GM23338 (cell line): ENCODE results near the gene PSMB7. TPM values are rescaled to one million over a fixed set of nuclear protein-coding genes. Genes with fewer than 3 reads are reported as not detected.

Experiments
- ATAC-seq: fragments of 200-7000 bp; cut with Tn5 transposase; 3 replicates; pipeline ENCODE4 v1.9.1; 2020
- DNase-seq: peaks from one replicate; pipeline ENCODE4 v3.0.0-alpha.2; 2015; ENCODE audit warnings: low spot score
- H2AFZ ChIP-seq: fragments of 200-600 bp; sonication (generic); 2 replicates; pipeline ENCODE4 v1.8.0; 2016; ENCODE audit warnings: antibody characterized with exemption, mild to moderate bottlenecking, moderate library complexity
- H3F3A ChIP-seq: fragments of 200-600 bp; sonication (generic); replicated peaks from 2 replicates; pipeline ENCODE4 v1.8.0; 2017; ENCODE audit warnings: antibody characterized with exemption, mixed run types, low read depth
- H3K27ac ChIP-seq: fragments of 200-600 bp; sonication (generic); 2 replicates; pipeline ENCODE4 v1.6.1; 2016; ENCODE audit warnings: low read depth
- H3K27me3 ChIP-seq: fragments of 200-600 bp; sonication (generic); 2 replicates; pipeline ENCODE4 v1.8.0; 2016; ENCODE audit warnings: mild to moderate bottlenecking, mixed run types, moderate library complexity; ENCODE audit not compliant: insufficient read depth
- H3K36me3 ChIP-seq: fragments of 200-600 bp; sonication (generic); 2 replicates; pipeline ENCODE4 v1.8.0; 2016; ENCODE audit warnings: mild to moderate bottlenecking; ENCODE audit not compliant: insufficient read depth
- H3K4me1 ChIP-seq: fragments of 200-600 bp; sonication (generic); 2 replicates; pipeline ENCODE4 v1.8.0; 2016; ENCODE audit warnings: mild to moderate bottlenecking, moderate library complexity; ENCODE audit not compliant: insufficient read depth
- H3K4me2 ChIP-seq: fragments of 200-600 bp; sonication (generic); 2 replicates; pipeline ENCODE4 v1.7.1; 2017; ENCODE audit warnings: mixed run types
- H3K4me3 ChIP-seq: fragments of 200-600 bp; sonication (generic); 2 replicates; pipeline ENCODE4 v1.6.1; 2016; ENCODE audit warnings: mixed run types
- H3K79me2 ChIP-seq: fragments of 200-600 bp; sonication (generic); replicated peaks from 2 replicates; pipeline ENCODE4 v1.8.0; 2017; ENCODE audit warnings: mild to moderate bottlenecking; ENCODE audit not compliant: insufficient read depth
- H3K9me2 ChIP-seq: fragments of 200-600 bp; sonication (generic); 2 replicates; pipeline ENCODE4 v1.8.0; 2017; ENCODE audit not compliant: insufficient read depth
- H4K20me1 ChIP-seq: fragments of 200-600 bp; sonication (generic); replicated peaks from 2 replicates; pipeline ENCODE4 v1.8.0; 2017; ENCODE audit warnings: mild to moderate bottlenecking; ENCODE audit not compliant: insufficient read depth
- H3K27ac Mint-ChIP-seq: 2 replicates; pipeline ENCODE4 v1.8.0; 2020; ENCODE audit warnings: inconsistent platforms, mild to moderate bottlenecking, moderate library complexity, mixed read lengths
- H3K27me3 Mint-ChIP-seq: 3 replicates; pipeline ENCODE4 v1.8.0; 2022; ENCODE audit warnings: low read depth, mild to moderate bottlenecking, moderate library complexity, mixed read lengths, inconsistent platforms; ENCODE audit not compliant: insufficient read depth, poor library complexity
- H3K36me3 Mint-ChIP-seq: 3 replicates; pipeline ENCODE4 v1.8.0; 2021; ENCODE audit warnings: low read depth, mild to moderate bottlenecking, inconsistent platforms, moderate library complexity, mixed read lengths
- H3K4me1 Mint-ChIP-seq: 3 replicates; pipeline ENCODE4 v1.8.0; 2020; ENCODE audit warnings: mild to moderate bottlenecking, inconsistent platforms, mixed read lengths
- H3K4me3 Mint-ChIP-seq: 3 replicates; pipeline ENCODE4 v1.8.0; 2021; ENCODE audit warnings: moderate library complexity, mild to moderate bottlenecking, inconsistent platforms, mixed read lengths
- H3K9me3 Mint-ChIP-seq: 3 replicates; pipeline ENCODE4 v1.8.0; 2020; ENCODE audit warnings: moderate library complexity, mild to moderate bottlenecking, inconsistent platforms, mixed read lengths
- CREB1 ChIP-seq: fragments of 250-450 bp; sonication (Bioruptor Pico); IDR thresholded peaks from 2 replicates; pipeline ENCODE4 v1.5.0; 2020; ENCODE audit warnings: low read depth, mild to moderate bottlenecking, moderate library complexity
- CTCF ChIP-seq, 2 experiments: fragments of 200-600 bp in 1 of 2; sonication (generic) in 1 of 2; conservative IDR thresholded peaks; 2 replicates each; pipeline versions ENCODE4 v1.5.1 to v1.6.1; 2016 to 2017; ENCODE audit warnings: antibody characterized with exemption in 2 of 2, low read depth in 2 of 2, mild to moderate bottlenecking in 2 of 2, moderate library complexity in 1 of 2
- EZH2 ChIP-seq: fragments of 200-600 bp; sonication (generic); IDR thresholded peaks from one replicate; pipeline ENCODE4 v1.8.0; 2017; ENCODE audit warnings: antibody characterized with exemption, mild to moderate bottlenecking, low read depth; ENCODE audit not compliant: unreplicated experiment
- EZH2phosphoT487 ChIP-seq: fragments of 200-600 bp; sonication (generic); IDR thresholded peaks from one replicate; pipeline ENCODE4 v1.8.1; 2018; ENCODE audit warnings: antibody characterized with exemption; ENCODE audit not compliant: unreplicated experiment
- JUNB ChIP-seq: IDR thresholded peaks from one replicate; pipeline ENCODE4 v1.6.1; 2016; ENCODE audit warnings: antibody characterized with exemption; ENCODE audit not compliant: unreplicated experiment
- NANOG ChIP-seq: IDR thresholded peaks from 2 replicates; pipeline ENCODE4 v1.6.1; 2016; ENCODE audit warnings: antibody characterized with exemption, borderline replicate concordance
- POLR2AphosphoS5 ChIP-seq: IDR thresholded peaks from 2 replicates; pipeline ENCODE4 v1.6.1; 2016; ENCODE audit warnings: antibody characterized with exemption, low read depth
- ZNF114 ChIP-seq: fragments of 250-450 bp; sonication (Bioruptor Pico); IDR thresholded peaks from 2 replicates; pipeline ENCODE4 v1.5.0; 2020; ENCODE audit warnings: mild to moderate bottlenecking, moderate library complexity
- ZNF331 ChIP-seq: fragments of 250-450 bp; sonication (Bioruptor Pico); IDR thresholded peaks from 2 replicates; pipeline ENCODE4 v1.5.0; 2020; ENCODE audit warnings: low read depth, mild to moderate bottlenecking, moderate library complexity
- ZNF462 ChIP-seq: fragments of 250-450 bp; sonication (Bioruptor Pico); IDR thresholded peaks from 2 replicates; pipeline ENCODE4 v1.5.0; 2020; ENCODE audit warnings: mild to moderate bottlenecking, moderate library complexity
- polyA plus RNA-seq: library from polyadenylated mRNA; unstranded; fragments of >200 nt; fragmentation: Nextera tagmentation; extraction: Ambion mirVana; gene quantifications from 2 replicates; pipeline ENCODE4 v1.2.1, GENCODE V29; 2016
- total RNA-seq: library from RNA; depleted of rRNA; stranded (reverse); fragments of >200 nt; shearing (Covaris generic); gene quantifications from 2 replicates; pipeline ENCODE4 v1.2.3, GENCODE V29; 2014

PSMB7 gene
- total and polyA plus RNA-seq, 2 experiments from 2014 or later = 255 to 268 TPM

- no peak for TF ChIP-seq ZNF462 (CRISPR knock-in tag)
These were observed 7.9 kb upstream of the PSMB7 start (continued) for GRCh38 chr9:124423155-124423554.

DNA sequence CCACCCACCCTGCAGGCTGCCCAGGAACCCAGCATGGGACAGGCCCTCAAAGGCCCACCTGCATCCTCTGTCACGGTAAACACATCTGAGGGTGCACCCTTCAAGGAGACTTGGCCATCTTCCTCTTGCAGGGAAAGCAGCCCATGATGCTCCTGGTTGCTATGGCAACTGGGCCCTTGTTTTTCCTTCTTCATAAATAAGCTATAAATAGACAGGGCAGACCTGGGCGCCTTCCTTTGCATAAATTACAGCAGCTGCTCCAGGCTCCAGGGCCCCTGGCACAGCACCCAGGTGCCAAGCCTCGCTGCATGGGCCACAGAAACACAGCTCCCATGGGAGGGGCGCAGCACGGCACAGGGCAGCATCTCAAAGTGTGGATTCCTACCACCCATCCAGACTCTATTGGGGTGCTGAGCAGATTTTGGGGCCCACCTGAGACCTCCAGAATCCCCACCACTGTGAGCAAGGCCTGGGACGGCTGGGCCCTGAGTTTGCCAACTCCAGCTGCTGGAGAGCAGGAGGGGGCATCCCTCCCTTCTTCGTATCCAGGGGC is 5.8 kb upstream of the PSMB7 start:
- H3K27ac ChIP-seq = no peak overlapping the region
- Mint-ChIP-seq H3K4me1 (peaks cover 6% of the 10 kb centered on the region; the same call in 2 of the 3 replicates), H3K4me3 (no peak overlapping the region; the same call in 2 of the 3 replicates), H3K27me3 (peaks cover 3% of the 10 kb centered on the region), H3K27ac (no peak overlapping the region), H3K9me3 (no peaks in the 10 kb centered on the region; the same call in 2 of the 3 replicates), H3K36me3 (no peaks in the 10 kb centered on the region)
- H3K36me3 ChIP-seq = no peaks in the 10 kb centered on the region
- no peak overlapping the region for H3K4me2 ChIP-seq
- ATAC-seq (no peak), DNase-seq (peak; percentile 27)
- no peaks in the 10 kb centered on the region for H3K27me3 ChIP-seq
- no peaks in the 10 kb centered on the region for H3K9me2 ChIP-seq
- no peaks in the 10 kb centered on the region for H3K4me1 ChIP-seq
- TF ChIP-seq NANOG (no peak), EZH2 (no peak), ZNF331 (no peak), EZH2phosphoT487 (no peak), JUNB (no peak), ZNF114 (no peak), CREB1 (no peak), CTCF (conservative IDR thresholded peaks at IDR 0.05; ENCODE audit: low read depth in 2 of 2) (no peak), POLR2AphosphoS5 (no peak)
- H4K20me1 ChIP-seq = no peaks in the 10 kb centered on the region
- H3K4me3 ChIP-seq = no peak overlapping the region
- H3F3A ChIP-seq = 0 out of 2 replicates have a peak, but pooled peaks cover under 1% of the 10 kb centered on the region
- H2AFZ ChIP-seq = no peak overlapping the region
- H3K79me2 ChIP-seq = no peaks in the 10 kb centered on the region
